Erythroblast (primary cell): ENCODE measurements around the gene POLR2B.
"Not testable (repeated sequence)": the region's sequence is repeated elsewhere in the genome, so short reads cannot be mapped to it uniquely, and the experiment has no call there.

Experiments
- DNase-seq, 2 experiments: peaks; one replicate each; lab custom pipeline; 2025; lab: John Stamatoyannopoulos, UW
- GATA1 ChIP-seq: IDR thresholded peaks from 2 replicates; pipeline ENCODE4 v1.6.1; 2011; ENCODE audit warnings: low read depth, mild to moderate bottlenecking, control low read depth, low read length, moderate library complexity
- POLR2A ChIP-seq: IDR thresholded peaks from 2 replicates; pipeline ENCODE4 v1.6.1; 2011; ENCODE audit warnings: mild to moderate bottlenecking, low read length

POLR2B gene

DNA sequence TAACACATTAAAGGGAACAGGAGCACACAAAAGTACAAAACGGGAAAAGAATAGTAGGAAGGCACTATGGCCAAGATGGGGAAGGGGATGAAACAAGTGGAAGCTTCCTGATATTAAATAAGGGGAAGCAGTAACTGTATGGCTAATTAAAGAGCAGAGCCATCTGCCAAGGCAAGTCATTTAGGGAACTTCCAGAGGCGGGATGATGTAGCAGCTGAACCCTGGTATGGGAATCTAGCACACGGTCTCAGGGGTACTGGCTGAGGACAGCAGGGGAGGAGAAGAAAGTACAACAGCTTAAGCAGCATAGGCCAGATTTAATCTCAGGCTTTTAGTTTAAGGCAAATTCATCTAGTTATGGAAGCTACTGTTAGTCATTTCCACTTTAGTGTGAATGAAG lies 72.4 kb downstream of the POLR2B start:
- TF ChIP-seq GATA1 = no peak
- no peak for TF ChIP-seq POLR2A
- no peak for DNase-seq

DNA sequence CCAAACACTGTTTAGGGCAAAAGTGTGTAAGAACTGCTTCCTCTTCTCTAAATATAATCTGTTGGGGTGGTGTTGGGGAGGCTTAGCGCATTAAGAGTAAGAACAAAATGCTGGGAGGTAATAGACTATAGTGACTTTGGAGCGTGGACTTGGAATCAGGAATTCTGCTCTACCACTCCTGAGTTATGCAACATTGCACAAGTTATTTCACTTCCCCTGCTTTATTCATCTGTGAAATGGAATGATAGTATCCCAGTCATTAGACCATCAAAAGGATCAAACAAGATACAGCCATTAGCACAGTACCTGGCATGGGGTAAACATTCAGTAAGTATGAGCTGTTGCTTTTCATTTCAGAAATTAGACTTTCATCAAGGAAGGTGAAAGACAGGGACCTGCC lies 72.8 kb downstream of the POLR2B start:
- DNase-seq = no peak
- TF ChIP-seq POLR2A (no peak), GATA1 (no peak)

DNA sequence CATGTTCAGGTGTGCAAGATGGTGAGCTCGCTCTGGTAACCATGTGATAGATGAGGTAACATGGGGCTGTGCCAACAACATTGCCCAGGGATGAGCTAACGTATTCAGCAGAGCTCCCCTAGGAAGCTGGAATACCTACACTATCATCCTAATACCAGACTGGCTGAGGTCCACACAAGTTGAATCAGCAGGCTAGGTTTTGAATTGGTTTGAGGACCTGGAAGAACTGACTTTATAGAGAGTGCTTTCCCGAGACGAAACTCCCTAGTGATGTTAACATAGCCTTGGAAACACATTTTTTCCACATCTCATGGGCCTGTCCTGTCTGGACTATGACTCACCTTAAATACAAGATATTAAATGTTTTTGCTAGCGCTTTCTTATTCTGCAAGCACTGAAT lies 74.8 kb downstream of the POLR2B start:
- no peak for DNase-seq
- TF ChIP-seq GATA1 (no peak), POLR2A (no peak)

DNA sequence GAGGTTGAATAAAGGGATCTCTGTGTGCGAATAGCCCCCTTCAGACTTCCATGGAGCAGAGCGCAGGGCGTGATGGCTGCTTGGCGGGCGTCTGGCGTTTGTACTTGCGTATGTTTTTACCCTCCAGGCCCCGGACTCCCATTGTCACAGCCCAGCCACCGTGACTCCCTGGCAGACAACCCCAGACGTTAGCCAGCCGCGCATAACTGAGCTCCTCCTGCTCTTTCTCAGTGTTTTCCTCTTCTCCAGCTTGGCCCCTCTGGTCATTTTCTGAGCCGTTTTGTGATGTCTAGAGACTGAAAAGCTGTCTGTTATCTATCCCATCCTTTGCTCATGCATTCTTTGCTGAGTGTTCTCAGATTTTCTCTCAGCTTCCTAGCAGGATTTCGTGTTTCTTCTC lies 77.2 kb downstream of the POLR2B start:
- TF ChIP-seq GATA1 (no peak), POLR2A (no peak)
- DNase-seq = no peak

DNA sequence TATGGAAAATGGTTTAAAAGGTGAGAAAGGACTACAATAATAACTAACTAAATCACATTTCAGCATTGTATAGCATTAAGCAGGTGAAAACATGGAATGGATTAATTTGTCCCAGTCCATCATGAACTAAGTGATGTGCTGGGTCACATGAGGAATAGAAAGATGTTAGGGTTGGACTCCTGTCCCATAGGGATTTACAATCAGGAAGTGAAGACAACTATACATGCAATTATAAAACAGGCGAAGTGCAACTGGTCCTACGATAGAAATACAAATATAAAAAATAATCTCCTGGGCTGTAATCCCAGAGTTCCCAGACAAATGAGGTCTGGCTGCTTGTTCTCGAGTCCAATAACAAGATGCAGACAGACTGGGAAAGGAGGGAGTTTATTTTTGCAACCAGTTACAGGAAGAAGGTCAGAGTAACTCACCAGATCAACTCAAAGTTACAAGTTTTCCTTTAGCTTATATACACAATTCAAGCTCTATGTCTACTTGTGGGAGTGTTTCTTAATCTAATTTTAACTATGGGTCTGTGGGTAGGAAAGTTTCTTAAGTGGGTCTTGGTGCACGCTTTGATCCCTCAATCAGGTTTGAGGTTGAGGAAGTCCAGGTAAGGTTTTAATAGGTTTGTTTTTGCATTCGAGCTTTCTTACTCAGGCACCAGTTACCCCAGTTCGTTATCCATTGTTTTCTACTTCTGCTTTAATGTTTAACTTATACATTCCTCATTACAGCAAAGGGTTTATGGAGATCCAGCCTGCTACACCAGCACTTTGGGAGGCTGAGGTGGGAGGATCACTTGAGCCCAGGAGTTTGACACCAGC lies 81.4 kb downstream of the POLR2B start:
- TF ChIP-seq POLR2A (no peak), GATA1 (no peak)
- DNase-seq = no peak

DNA sequence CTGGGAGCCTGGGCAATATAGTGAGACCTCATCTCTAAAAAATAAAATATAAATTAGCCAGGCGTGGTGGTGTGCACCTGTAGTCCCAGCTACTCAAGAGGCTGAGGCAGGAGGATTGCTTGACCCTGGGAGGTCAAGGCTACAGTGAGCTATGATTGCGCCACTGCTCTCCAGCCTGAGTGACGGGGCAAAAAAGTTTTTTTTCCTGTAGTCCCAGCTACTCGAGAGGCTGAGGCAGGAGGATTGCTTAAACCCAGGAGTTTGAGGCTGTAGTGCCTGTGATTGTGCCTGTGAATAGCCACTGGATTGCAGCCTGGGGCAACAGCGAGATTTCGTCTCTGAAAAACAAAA lies 82.0 kb downstream of the POLR2B start:
- not testable (repeated sequence) for DNase-seq

DNA sequence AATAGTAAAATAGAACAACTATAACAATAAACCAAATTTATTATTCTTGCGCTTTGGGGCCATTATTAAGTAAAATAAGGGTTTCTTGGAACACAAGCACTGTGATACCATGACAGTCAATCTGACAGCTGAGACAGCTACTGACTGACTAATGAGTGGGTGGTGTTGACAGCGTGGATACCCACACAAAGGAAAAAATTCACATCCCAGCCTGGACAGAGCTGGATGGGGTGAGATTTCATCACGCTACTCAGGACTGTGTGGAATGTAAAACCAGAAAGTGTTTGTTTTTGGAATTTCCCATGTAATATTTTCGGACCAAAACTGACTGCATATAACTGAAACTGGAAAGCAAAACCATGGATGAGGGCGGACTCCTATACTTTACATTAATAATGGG lies 82.7 kb downstream of the POLR2B start:
- no peak for DNase-seq

DNA sequence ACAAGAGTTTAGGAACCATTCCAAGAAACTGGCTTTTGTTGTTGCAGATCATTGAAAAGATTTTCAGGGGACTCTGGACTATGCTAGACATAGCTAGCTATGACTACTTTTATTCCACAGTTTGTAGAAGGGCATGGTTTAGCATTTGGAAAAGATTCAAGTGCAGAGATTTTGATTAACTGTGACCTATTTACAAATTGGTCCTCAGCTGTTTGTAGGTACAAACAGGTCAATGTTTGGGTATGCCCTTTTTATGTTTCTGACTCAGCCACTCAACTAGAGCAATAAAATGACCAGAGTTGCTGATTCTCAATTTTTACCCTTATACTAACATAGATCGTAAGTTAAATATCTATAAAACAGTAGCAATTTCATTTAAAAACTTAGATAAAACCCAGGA lies 84.8 kb downstream of the POLR2B start:
- TF ChIP-seq GATA1 = no peak
- no peak for DNase-seq

More for the DNA sequence above, 82.7 kb downstream of the POLR2B start:
- TF ChIP-seq GATA1 (no peak), POLR2A (no peak)

DNA sequence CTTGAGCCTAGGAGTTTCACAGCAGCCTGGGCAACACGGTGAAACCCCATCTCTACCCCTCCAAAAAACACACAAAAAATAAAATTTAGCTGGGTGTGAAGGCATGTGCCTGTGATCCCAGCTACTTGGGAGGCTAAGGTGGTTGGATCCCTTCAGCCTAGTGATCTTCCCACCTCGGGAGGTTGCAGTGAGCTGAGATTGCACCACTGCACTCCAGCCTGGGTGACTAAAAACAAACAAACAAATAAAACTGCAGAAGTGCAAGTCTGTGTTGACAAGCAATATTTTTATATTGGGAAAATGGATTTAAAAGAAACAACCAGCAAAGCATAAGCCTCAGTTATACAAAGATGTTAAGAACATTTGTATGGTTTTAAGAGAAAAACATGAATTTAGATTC lies 85.4 kb downstream of the POLR2B start:
- TF ChIP-seq GATA1 = no peak
- no peak for TF ChIP-seq POLR2A
- no peak for DNase-seq

DNA sequence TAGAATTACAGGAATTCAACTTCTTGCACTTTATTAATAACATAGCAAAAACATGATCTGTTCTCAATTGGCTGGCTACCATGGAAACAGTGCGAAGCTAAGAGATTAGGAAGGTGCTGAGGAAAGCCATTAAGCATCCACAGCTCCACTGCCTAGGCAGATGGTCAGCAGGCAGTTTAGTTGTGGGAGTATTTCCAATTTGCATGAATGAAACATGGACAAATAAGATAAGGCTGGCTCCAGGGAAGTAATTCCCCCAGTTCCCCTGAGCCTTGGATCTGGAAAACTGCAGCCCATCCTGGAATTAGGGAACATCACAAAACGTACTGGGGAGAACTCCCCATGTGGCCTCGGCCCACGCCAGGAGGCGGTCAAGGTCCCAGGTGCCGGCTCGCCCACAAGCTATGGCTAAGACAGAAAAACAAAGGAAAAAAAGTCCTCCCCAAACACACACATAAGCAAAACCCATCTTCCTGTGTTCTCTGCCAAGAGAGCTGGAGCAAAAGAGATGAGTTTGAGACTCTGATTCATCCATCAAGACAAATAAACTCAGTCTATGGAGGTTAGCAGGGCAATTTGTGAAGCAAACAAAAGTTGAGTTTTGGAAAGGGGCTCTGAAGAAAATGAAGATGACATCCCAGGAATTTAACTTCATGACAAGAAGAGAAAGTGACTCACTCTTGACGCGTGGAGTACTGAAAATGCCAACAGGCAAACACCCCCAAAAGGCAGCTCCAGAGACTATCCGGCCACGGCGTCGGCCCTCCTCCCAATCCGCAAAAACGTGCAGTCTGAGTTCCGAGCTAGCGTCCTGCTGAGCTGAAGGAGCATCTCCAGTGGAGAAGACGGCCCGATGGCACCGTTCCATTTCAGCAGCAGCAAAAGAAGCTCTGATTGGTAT lies 86.4 kb downstream of the POLR2B start:
- TF ChIP-seq GATA1 = no peak
- no peak for TF ChIP-seq POLR2A
- no peak for DNase-seq

DNA sequence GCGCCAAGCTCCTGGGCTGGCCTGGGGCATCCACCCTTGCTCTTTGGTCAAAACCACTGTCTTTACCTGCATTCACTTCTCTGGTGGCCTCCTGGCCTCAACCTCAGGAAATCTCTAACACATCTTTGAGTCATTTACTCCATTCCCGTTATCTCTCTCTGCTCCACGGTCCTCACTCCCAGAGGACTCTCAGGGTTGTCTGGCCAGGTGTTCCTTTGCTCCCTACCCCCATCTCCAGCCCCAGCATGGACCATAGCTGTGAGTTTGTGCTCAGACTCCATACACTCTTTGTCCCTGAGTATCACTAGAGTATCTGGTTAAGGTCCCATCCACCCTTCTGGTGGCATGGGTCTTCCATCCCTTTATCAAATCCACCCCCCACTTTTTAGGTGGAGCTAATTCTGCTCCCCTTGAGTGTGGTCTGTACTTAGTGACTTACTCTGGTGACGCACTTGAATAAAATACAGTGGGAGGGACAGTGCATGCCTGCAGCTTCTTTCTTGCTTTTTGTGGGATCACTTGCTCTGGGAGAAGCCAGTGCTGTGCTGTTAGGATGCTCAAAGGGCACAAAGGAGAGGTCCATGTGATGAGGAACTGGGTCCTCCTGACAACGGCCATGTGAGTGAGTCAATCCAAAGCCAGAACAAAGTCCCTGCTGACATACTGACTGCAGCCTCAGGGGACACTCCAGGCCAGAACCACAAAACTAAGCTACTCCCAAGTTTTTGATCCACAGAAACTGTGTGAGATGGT lies 87.2 kb downstream of the POLR2B start:
- TF ChIP-seq GATA1 = no peak
- no peak for TF ChIP-seq POLR2A
- DNase-seq = no peak

DNA sequence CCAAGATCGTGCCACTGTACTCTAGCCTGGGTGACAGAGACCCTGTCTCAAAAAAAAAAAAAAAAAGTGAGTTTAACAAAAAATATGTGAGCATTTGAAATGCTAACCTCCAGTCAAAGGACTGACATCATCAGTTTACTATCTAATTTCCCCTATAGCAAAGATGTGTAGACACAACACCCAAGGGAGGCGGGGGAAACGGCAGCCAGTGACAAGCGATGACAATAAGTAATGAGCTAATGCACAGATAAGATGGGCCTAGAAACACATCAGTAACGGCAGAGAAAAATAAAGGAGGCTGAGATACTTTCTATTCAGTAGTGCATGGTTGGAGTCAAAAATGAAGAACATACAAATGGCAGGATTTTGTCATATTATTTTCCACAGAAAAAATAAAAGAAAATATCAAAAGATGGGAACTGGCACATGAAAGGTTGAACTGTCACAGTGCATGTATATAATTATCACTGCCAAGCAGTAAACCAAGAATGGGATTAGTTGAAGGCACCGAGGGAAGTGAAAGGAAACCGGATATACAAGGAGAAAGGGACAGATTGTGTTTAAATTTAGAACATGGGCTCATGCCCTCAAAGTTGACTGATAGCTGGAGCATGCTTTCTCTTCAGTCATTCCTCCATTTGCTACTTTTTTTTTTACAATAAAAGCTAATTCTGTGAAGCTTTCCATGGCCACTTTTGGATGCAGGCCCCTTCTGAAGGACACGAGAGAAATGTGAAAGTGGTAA lies 89.7 kb downstream of the POLR2B start:
- TF ChIP-seq GATA1 (no peak), POLR2A (no peak)
- no peak for DNase-seq

DNA sequence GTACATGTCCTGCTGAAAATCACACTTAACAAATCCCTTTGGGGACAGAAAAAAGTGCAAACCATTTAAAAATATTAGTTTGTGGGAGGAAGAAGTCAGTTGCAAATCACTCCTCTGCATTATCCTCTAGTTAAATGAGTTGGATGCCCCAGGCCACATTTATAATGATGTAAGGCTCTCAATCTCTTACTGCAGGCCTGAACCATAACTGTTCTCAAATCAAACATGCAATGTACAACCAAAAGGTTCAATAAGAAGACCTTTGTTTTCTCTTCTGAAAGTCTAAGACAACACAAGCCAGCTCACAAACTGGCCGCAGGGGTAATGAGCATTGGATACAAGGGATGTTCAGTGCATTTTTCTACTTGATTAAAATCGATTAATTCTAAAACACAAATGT lies 91.8 kb downstream of the POLR2B start:
- no peak for DNase-seq
- TF ChIP-seq GATA1 (no peak), POLR2A (no peak)
